Loucy (cell line): ENCODE data around the gene CD44.
"Not testable (repeated sequence)": the region's sequence is repeated elsewhere in the genome, so short reads cannot be mapped to it uniquely, and the experiment has no call there.

Source experiments
- H2AFZ ChIP-seq: fragments of 200-600 bp; sonication (generic); 2 replicates; pipeline ENCODE4 v1.6.0; 2016; ENCODE audit warnings: antibody characterized with exemption, mild to moderate bottlenecking, low read length, moderate library complexity
- H3F3A ChIP-seq: fragments of 200-600 bp; 2 replicates; pipeline ENCODE4 v1.6.0; 2016; ENCODE audit warnings: antibody characterized with exemption, low read depth, mild to moderate bottlenecking
- H3K27me3 ChIP-seq: fragments of 200-600 bp; sonication (generic); 2 replicates; pipeline ENCODE4 v1.6.1; 2014; ENCODE audit warnings: low read length, mild to moderate bottlenecking; ENCODE audit not compliant: insufficient read depth, poor library complexity, severe bottlenecking
- H3K36me3 ChIP-seq: fragments of 200-600 bp; sonication (generic); 2 replicates; pipeline ENCODE4 v1.6.1; 2016; ENCODE audit warnings: low read length; ENCODE audit not compliant: insufficient read depth
- H3K4me1 ChIP-seq: fragments of 200-600 bp; sonication (generic); 2 replicates; pipeline ENCODE4 v1.5.1; 2014; ENCODE audit warnings: low read length, mild to moderate bottlenecking; ENCODE audit not compliant: insufficient read depth, poor library complexity, severe bottlenecking
- H3K4me2 ChIP-seq: fragments of 200-600 bp; sonication (generic); 2 replicates; pipeline ENCODE4 v1.6.0; 2014; ENCODE audit warnings: antibody characterized with exemption, low read length, low read depth, mild to moderate bottlenecking; ENCODE audit not compliant: poor library complexity, severe bottlenecking
- H3K4me3 ChIP-seq: fragments of 200-600 bp; sonication (generic); 2 replicates; pipeline ENCODE4 v1.5.1; 2014; ENCODE audit warnings: low read length, mild to moderate bottlenecking, mixed read lengths; ENCODE audit not compliant: poor library complexity, severe bottlenecking
- H3K79me2 ChIP-seq: fragments of 200-600 bp; sonication (generic); 2 replicates; pipeline ENCODE4 v1.6.1; 2014; ENCODE audit warnings: low read length; ENCODE audit not compliant: insufficient read depth
- H3K9ac ChIP-seq: fragments of 200-600 bp; sonication (generic); 2 replicates; pipeline ENCODE4 v1.6.0; 2014; ENCODE audit warnings: mild to moderate bottlenecking, low read depth, low read length, moderate library complexity; ENCODE audit not compliant: poor library complexity, severe bottlenecking
- H3K9me2 ChIP-seq: fragments of 200-600 bp; sonication (generic); replicated peaks from 2 replicates; pipeline ENCODE4 v1.6.1; 2016; ENCODE audit warnings: low read depth, low read length, mixed read lengths
- H3K9me3 ChIP-seq: fragments of 200-600 bp; sonication (generic); 2 replicates; pipeline ENCODE4 v1.6.1; 2014; ENCODE audit warnings: mild to moderate bottlenecking, antibody characterized with exemption, low read length, low read depth; ENCODE audit not compliant: insufficient read depth
- H4K20me1 ChIP-seq: fragments of 200-600 bp; sonication (generic); 2 replicates; pipeline ENCODE4 v1.6.0; 2014; ENCODE audit warnings: antibody characterized with exemption, low read length, mild to moderate bottlenecking; ENCODE audit not compliant: insufficient read depth, poor library complexity, severe bottlenecking
- EZH2phosphoT487 ChIP-seq: fragments of 200-600 bp; IDR thresholded peaks from 2 replicates; pipeline ENCODE4 v1.6.1; 2018; ENCODE audit warnings: antibody characterized with exemption, mild to moderate bottlenecking, moderate library complexity, borderline replicate concordance
- TF ChIP-seq, protein P1 (sequence below): fragments of 200-600 bp; sonication (generic); conservative IDR thresholded peaks from 2 replicates; pipeline ENCODE4 v1.5.1; 2014; ENCODE audit warnings: mild to moderate bottlenecking, antibody characterized with exemption, low read length

Gene CD44

DNA sequence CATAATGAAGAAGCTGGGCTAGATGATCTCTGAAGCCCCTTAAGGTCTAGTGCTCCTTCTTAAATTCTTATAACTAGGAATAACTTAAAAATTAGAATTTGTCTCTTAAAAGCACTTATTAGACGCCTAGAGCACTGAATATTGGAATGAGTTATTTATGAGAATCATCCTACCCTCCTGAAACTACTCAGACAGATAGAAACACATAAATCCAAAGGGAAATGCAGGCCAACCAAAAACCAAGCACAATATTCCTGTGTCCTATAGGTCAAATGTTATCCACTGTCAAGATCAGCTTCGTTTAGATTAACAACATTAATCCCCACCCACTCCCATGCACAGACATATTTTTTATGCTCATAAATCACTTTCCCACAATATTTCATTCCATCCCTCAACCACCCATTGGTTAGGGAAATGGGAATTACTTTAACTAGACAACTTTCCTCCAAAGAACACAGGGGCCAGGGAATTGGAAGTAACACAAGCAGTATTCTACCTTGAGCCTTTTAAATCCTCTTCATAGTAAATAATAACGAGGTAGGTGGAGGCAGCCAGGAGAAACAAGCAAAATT is 87.1 kb downstream of the CD44 start:
- Histone ChIP-seq H3K79me2 (no peaks in the 10 kb centered on the region), H3K27me3 (no peaks in the 10 kb centered on the region), H3K36me3 (peaks cover 95% of the 10 kb centered on the region; the same call in 1 of the 2 replicates), H2AFZ (no peak overlapping the region), H3K9me3 (no peaks in the 10 kb centered on the region), H3F3A (no peaks in the 10 kb centered on the region), H4K20me1 (no peaks in the 10 kb centered on the region), H3K4me2 (no peak overlapping the region), H3K4me3 (no peak overlapping the region), H3K9me2 (no peaks in the 10 kb centered on the region), H3K4me1 (no peaks in the 10 kb centered on the region), H3K9ac (no peak overlapping the region)
- TF ChIP-seq, protein P1, sequence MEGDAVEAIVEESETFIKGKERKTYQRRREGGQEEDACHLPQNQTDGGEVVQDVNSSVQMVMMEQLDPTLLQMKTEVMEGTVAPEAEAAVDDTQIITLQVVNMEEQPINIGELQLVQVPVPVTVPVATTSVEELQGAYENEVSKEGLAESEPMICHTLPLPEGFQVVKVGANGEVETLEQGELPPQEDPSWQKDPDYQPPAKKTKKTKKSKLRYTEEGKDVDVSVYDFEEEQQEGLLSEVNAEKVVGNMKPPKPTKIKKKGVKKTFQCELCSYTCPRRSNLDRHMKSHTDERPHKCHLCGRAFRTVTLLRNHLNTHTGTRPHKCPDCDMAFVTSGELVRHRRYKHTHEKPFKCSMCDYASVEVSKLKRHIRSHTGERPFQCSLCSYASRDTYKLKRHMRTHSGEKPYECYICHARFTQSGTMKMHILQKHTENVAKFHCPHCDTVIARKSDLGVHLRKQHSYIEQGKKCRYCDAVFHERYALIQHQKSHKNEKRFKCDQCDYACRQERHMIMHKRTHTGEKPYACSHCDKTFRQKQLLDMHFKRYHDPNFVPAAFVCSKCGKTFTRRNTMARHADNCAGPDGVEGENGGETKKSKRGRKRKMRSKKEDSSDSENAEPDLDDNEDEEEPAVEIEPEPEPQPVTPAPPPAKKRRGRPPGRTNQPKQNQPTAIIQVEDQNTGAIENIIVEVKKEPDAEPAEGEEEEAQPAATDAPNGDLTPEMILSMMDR = no peak
- no peak for TF ChIP-seq EZH2phosphoT487

DNA sequence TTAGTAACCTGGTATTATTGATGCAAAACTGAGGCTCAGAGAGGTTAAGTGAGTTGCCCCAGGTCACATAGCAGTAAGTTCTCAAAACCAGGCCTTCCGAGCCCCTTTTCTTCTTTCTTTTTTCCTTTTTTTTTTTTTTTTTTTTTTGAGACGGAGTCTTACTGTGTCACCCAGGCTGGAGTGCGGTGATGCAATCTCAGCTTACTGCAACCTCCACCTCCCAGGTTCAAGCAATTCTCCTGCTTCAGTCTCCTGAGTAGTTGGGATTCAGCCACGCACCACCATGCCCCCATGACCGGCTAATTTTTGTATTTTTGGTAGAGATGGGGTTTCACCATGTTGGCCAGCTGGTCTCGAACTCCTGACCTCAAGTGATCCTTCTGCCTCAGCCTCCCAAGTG is 87.8 kb downstream of the CD44 start:
- H3K4me2 ChIP-seq, H2AFZ ChIP-seq, H3F3A ChIP-seq, H4K20me1 ChIP-seq, H3K4me1 ChIP-seq, H3K9me2 ChIP-seq, H3K27me3 ChIP-seq, H3K9ac ChIP-seq, H3K4me3 ChIP-seq, H3K79me2 ChIP-seq, H3K9me3 ChIP-seq: not testable (repeated sequence)
- peaks cover 95% of the 10 kb centered on the region; the same call in 1 of the 2 replicates for H3K36me3 ChIP-seq

DNA sequence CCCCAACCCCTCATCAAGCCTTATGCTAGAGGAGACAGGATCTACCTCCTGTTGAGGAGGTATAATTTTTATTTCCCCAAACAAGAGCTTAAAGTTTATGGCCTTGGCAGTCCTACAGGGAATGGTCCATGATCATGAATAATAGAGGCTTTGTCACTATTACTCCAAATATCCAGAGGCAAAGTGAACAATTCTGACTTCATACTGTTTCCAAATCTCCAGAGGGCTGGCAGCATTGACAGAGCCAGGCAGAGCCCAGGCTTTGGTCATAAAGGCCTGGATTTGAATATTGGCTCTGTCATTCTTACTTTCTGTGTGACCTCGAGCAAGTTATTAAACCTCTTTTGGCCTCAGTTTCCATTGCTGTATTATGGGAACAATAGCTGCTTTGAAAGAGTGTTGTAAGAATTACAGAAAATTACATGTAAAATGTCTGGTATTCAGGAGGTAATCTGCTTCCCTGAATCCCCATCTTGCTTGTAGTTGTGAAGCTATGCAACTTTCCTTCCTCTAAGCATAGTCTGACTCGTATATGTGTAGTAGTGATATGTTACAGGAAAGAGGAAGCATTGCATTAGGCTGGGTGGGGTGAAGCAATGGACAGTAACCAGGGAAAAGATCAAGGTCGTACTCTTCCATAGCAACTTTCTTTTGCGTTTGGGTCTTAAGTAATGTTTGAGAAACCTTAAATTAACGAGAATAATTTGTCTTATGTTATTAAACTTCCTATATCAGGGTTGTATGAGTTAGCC is 88.8 kb downstream of the CD44 start:
- Histone ChIP-seq H3K9ac (no peak overlapping the region), H3K9me2 (no peaks in the 10 kb centered on the region), H3K4me2 (no peak overlapping the region), H3K4me1 (no peaks in the 10 kb centered on the region), H3K9me3 (no peaks in the 10 kb centered on the region), H3K4me3 (no peak overlapping the region), H4K20me1 (no peaks in the 10 kb centered on the region), H2AFZ (no peak overlapping the region), H3K27me3 (no peaks in the 10 kb centered on the region), H3F3A (no peaks in the 10 kb centered on the region), H3K79me2 (no peaks in the 10 kb centered on the region), H3K36me3 (peaks cover 95% of the 10 kb centered on the region; the same call in 1 of the 2 replicates)
- TF ChIP-seq EZH2phosphoT487 = no peak

DNA sequence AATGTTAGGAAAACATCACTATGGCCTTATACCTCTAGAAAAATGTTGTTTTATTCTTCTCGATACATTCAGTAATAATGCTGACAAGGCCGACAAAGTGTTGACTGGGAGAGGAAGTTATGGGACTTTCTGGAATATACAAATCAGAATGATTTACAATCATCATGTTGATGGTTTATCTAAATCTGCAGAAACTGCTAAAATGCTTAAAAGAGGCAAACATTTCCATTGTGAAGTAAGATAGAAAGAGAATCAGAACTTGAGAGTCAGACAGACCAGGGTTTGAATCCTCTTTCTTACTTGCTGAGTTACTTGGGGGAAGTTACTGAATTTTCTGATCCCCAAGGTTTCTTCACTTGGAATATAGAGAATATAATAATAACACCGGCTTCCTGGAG is 89.4 kb downstream of the CD44 start:
- H2AFZ ChIP-seq = no peak overlapping the region
- H3F3A ChIP-seq = no peaks in the 10 kb centered on the region
- H3K9ac ChIP-seq = no peak overlapping the region
- H3K27me3 ChIP-seq = no peaks in the 10 kb centered on the region
- H3K79me2 ChIP-seq = no peaks in the 10 kb centered on the region
- H3K36me3 ChIP-seq = peaks cover 92% of the 10 kb centered on the region; the same call in 1 of the 2 replicates
- no peaks in the 10 kb centered on the region for H3K9me2 ChIP-seq
- H4K20me1 ChIP-seq = no peaks in the 10 kb centered on the region
- no peaks in the 10 kb centered on the region for H3K9me3 ChIP-seq
- TF ChIP-seq EZH2phosphoT487 = no peak
- TF ChIP-seq, protein P1 = no peak
- no peaks in the 10 kb centered on the region for H3K4me1 ChIP-seq
- no peak overlapping the region for H3K4me2 ChIP-seq
- no peak overlapping the region for H3K4me3 ChIP-seq
